K562 (cell line): ENCODE results near the gene HOXB1. TPM values are rescaled to one million over a fixed set of nuclear protein-coding genes. Genes with fewer than 3 reads are reported as not detected.

Experiments used
- HES1 ChIP-seq: fragments of 450-650 bp; IDR thresholded peaks from 2 replicates; pipeline ENCODE4 v1.6.1; 2016; ENCODE audit warnings: low read depth, mild to moderate bottlenecking, moderate library complexity
- NR4A1 ChIP-seq, 2 experiments: fragments of 250-450 bp in 1 of 2; fragments of 450-650 bp in 1 of 2; sonication (Bioruptor Pico) in 1 of 2; IDR thresholded peaks; 2 replicates each; pipeline versions ENCODE4 v1.4.0 to v1.6.1; 2016 to 2020; ENCODE audit warnings: mild to moderate bottlenecking in 2 of 2, missing compliant biosample characterization in 1 of 2, missing genetic modification characterization in 1 of 2, moderate library complexity in 1 of 2
- NRF1 ChIP-seq, 2 experiments: fragments of 450-650 bp; IDR thresholded peaks in 1 of 2; conservative IDR thresholded peaks in 1 of 2; 2 replicates each; pipeline ENCODE4 v1.6.1; 2014; ENCODE audit warnings: mild to moderate bottlenecking in 2 of 2
- POLR3G ChIP-seq: IDR thresholded peaks from 2 replicates; pipeline ENCODE4 v1.6.1; 2011; ENCODE audit not compliant: insufficient read length, insufficient replicate concordance; ENCODE audit errors: extremely low read depth
- RBFOX2 ChIP-seq: fragments of 200-400 bp; formaldehyde crosslinking; IDR thresholded peaks from 2 replicates; pipeline ENCODE4 v1.6.1; 2017; ENCODE audit warnings: low read depth, mild to moderate bottlenecking, low read length, moderate library complexity
- THRA ChIP-seq: fragments of 450-650 bp; IDR thresholded peaks from 2 replicates; pipeline ENCODE4 v1.6.1; 2017; ENCODE audit warnings: mild to moderate bottlenecking, moderate library complexity
- ZNF778 ChIP-seq: fragments of 450-650 bp; formaldehyde crosslinking; IDR thresholded peaks from 2 replicates; pipeline ENCODE4 v1.4.0; 2020; ENCODE audit warnings: mild to moderate bottlenecking, moderate library complexity
- polyA plus RNA-seq, 8 experiments: library from polyadenylated mRNA; depleted of rRNA in 4 of 8; stranded (reverse) in 5 of 8; unstranded in 3 of 8; fragments of >200 nt; fragmentation: Nextera tagmentation in 2 of 8; fragmentation: Illumina TruSeq in 1 of 8; extraction: Ambion mirVana in 2 of 8; extraction: Trizol in 1 of 8; gene quantifications; 2 replicates each; pipeline versions ENCODE4 v1.2.1 to v1.2.3, GENCODE V29; 2011 to 2014; ENCODE audit warnings: inconsistent platforms in 1 of 8, missing spikeins in 1 of 8
- total RNA-seq, 7 experiments: library from RNA; depleted of rRNA in 6 of 7; stranded (reverse); fragments of >200 nt in 6 of 7; fragmentation: Illumina TruSeq in 2 of 7; extraction: Trizol in 2 of 7; gene quantifications; 2 replicates each; pipeline versions ENCODE4 v1.2.1 to v1.2.3, GENCODE V29; 2011 to 2021; ENCODE audit warnings: low replicate concordance in 1 of 7
- TF ChIP-seq, protein P1 (sequence below): fragments of 200-600 bp; sonication (generic); IDR thresholded peaks from one replicate; pipeline ENCODE4 v1.6.1; 2012; ENCODE audit warnings: mild to moderate bottlenecking, low read depth, low read length, inconsistent platforms
- TF ChIP-seq, protein P2 (sequence below): sonication (generic); formaldehyde crosslinking; IDR thresholded peaks from 2 replicates; pipeline ENCODE4 v1.8.0; 2022; ENCODE audit warnings: mild to moderate bottlenecking, low read depth, missing genetic modification reagents

The HOXB1 gene
- total and polyA plus RNA-seq, 9 of the 15 experiments (the other 6 are each of a cell fraction or from before 2014, with no cell fraction given): 0.04 TPM; not detected in 8

GRCh38 chr17:48500435-48501426 lies 30.1 kb downstream of the HOXB1 start (continued):
- TF ChIP-seq NRF1 (conservative IDR thresholded peaks at IDR 0.05 in 1 of 2, IDR thresholded peaks at IDR 0.05 in 1 of 2): peak in 1 of 2 experiments; percentile 7; a peak in 1 of 4 replicates
- no peak for TF ChIP-seq RBFOX2
- TF ChIP-seq, protein P1, sequence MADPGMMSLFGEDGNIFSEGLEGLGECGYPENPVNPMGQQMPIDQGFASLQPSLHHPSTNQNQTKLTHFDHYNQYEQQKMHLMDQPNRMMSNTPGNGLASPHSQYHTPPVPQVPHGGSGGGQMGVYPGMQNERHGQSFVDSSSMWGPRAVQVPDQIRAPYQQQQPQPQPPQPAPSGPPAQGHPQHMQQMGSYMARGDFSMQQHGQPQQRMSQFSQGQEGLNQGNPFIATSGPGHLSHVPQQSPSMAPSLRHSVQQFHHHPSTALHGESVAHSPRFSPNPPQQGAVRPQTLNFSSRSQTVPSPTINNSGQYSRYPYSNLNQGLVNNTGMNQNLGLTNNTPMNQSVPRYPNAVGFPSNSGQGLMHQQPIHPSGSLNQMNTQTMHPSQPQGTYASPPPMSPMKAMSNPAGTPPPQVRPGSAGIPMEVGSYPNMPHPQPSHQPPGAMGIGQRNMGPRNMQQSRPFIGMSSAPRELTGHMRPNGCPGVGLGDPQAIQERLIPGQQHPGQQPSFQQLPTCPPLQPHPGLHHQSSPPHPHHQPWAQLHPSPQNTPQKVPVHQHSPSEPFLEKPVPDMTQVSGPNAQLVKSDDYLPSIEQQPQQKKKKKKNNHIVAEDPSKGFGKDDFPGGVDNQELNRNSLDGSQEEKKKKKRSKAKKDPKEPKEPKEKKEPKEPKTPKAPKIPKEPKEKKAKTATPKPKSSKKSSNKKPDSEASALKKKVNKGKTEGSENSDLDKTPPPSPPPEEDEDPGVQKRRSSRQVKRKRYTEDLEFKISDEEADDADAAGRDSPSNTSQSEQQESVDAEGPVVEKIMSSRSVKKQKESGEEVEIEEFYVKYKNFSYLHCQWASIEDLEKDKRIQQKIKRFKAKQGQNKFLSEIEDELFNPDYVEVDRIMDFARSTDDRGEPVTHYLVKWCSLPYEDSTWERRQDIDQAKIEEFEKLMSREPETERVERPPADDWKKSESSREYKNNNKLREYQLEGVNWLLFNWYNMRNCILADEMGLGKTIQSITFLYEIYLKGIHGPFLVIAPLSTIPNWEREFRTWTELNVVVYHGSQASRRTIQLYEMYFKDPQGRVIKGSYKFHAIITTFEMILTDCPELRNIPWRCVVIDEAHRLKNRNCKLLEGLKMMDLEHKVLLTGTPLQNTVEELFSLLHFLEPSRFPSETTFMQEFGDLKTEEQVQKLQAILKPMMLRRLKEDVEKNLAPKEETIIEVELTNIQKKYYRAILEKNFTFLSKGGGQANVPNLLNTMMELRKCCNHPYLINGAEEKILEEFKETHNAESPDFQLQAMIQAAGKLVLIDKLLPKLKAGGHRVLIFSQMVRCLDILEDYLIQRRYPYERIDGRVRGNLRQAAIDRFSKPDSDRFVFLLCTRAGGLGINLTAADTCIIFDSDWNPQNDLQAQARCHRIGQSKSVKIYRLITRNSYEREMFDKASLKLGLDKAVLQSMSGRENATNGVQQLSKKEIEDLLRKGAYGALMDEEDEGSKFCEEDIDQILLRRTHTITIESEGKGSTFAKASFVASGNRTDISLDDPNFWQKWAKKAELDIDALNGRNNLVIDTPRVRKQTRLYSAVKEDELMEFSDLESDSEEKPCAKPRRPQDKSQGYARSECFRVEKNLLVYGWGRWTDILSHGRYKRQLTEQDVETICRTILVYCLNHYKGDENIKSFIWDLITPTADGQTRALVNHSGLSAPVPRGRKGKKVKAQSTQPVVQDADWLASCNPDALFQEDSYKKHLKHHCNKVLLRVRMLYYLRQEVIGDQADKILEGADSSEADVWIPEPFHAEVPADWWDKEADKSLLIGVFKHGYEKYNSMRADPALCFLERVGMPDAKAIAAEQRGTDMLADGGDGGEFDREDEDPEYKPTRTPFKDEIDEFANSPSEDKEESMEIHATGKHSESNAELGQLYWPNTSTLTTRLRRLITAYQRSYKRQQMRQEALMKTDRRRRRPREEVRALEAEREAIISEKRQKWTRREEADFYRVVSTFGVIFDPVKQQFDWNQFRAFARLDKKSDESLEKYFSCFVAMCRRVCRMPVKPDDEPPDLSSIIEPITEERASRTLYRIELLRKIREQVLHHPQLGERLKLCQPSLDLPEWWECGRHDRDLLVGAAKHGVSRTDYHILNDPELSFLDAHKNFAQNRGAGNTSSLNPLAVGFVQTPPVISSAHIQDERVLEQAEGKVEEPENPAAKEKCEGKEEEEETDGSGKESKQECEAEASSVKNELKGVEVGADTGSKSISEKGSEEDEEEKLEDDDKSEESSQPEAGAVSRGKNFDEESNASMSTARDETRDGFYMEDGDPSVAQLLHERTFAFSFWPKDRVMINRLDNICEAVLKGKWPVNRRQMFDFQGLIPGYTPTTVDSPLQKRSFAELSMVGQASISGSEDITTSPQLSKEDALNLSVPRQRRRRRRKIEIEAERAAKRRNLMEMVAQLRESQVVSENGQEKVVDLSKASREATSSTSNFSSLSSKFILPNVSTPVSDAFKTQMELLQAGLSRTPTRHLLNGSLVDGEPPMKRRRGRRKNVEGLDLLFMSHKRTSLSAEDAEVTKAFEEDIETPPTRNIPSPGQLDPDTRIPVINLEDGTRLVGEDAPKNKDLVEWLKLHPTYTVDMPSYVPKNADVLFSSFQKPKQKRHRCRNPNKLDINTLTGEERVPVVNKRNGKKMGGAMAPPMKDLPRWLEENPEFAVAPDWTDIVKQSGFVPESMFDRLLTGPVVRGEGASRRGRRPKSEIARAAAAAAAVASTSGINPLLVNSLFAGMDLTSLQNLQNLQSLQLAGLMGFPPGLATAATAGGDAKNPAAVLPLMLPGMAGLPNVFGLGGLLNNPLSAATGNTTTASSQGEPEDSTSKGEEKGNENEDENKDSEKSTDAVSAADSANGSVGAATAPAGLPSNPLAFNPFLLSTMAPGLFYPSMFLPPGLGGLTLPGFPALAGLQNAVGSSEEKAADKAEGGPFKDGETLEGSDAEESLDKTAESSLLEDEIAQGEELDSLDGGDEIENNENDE: no peak
- no peak for TF ChIP-seq HES1
- no peak for TF ChIP-seq POLR3G
- no peak for TF ChIP-seq THRA
- TF ChIP-seq, protein P2, sequence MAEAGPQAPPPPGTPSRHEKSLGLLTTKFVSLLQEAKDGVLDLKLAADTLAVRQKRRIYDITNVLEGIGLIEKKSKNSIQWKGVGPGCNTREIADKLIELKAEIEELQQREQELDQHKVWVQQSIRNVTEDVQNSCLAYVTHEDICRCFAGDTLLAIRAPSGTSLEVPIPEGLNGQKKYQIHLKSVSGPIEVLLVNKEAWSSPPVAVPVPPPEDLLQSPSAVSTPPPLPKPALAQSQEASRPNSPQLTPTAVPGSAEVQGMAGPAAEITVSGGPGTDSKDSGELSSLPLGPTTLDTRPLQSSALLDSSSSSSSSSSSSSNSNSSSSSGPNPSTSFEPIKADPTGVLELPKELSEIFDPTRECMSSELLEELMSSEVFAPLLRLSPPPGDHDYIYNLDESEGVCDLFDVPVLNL (CRISPR knock-in tag): no peak
- no peak for TF ChIP-seq NR4A1 (CRISPR knock-in tag; IDR thresholded peaks at IDR 0.05)
- TF ChIP-seq NR4A1 (tag; IDR thresholded peaks at IDR 0.05): no peak
- TF ChIP-seq ZNF778 (CRISPR knock-in tag): no peak
